GM04504 (cell line): ENCODE data around the gene VCAN.

ENCODE experiments used
- DNase-seq: peaks from one replicate; pipeline ENCODE4 v3.0.0-alpha.2; 2012; ENCODE audit warnings: low read depth

The VCAN gene

GRCh38 chr5:83469075-83469474 is 2.5 kb upstream of the VCAN start:
- no peak for DNase-seq

- DNase-seq: no peak
Observed at GRCh38 chr5:83470526-83471404, 779 bp upstream of the VCAN start.

GRCh38 chr5:83472213-83472507 is 616 bp downstream of the VCAN start:
- DNase-seq: no peak

- no peak for DNase-seq
Observed at GRCh38 chr5:83472508-83473345, 1.2 kb downstream of the VCAN start.

- peak; percentile 94 for DNase-seq
Observed at GRCh38 chr5:83473346-83474160, 2.0 kb downstream of the VCAN start.

- DNase-seq: peak; percentile 65
Observed at GRCh38 chr5:83474161-83474796, 2.7 kb downstream of the VCAN start.

- DNase-seq: no peak
Observed at GRCh38 chr5:83474991-83475390, 3.4 kb downstream of the VCAN start.

GRCh38 chr5:83475391-83475863 is 3.9 kb downstream of the VCAN start:
- DNase-seq: no peak

GRCh38 chr5:83475935-83476814 is 4.6 kb downstream of the VCAN start:
- DNase-seq: no peak

GRCh38 chr5:83482961-83483360 is 11.4 kb downstream of the VCAN start:
- DNase-seq: no peak

- DNase-seq: no peak
Observed at GRCh38 chr5:83484294-83484693, 12.8 kb downstream of the VCAN start.

- DNase-seq: no peak
Observed at GRCh38 chr5:83485842-83486241, 14.3 kb downstream of the VCAN start.

GRCh38 chr5:83487155-83487554 is 15.6 kb downstream of the VCAN start:
- DNase-seq: no peak

GRCh38 chr5:83488271-83488670 is 16.7 kb downstream of the VCAN start:
- DNase-seq: no peak

GRCh38 chr5:83488821-83489220 is 17.3 kb downstream of the VCAN start:
- no peak for DNase-seq

- DNase-seq: no peak
Observed at GRCh38 chr5:83490203-83490602, 18.7 kb downstream of the VCAN start.

GRCh38 chr5:83492331-83492730 is 20.8 kb downstream of the VCAN start:
- no peak for DNase-seq

- no peak for DNase-seq
Observed at GRCh38 chr5:83493644-83494043, 22.1 kb downstream of the VCAN start.

- no peak for DNase-seq
Observed at GRCh38 chr5:83494087-83494620, 22.6 kb downstream of the VCAN start.

- DNase-seq: no peak
Observed at GRCh38 chr5:83494666-83495065, 23.1 kb downstream of the VCAN start.

- no peak for DNase-seq
Observed at GRCh38 chr5:83496626-83497025, 25.1 kb downstream of the VCAN start.
